Naive thymus-derived CD8-positive, alpha-beta T cell (primary cell): ENCODE data around the gene TTC9. TPM values are rescaled to one million over a fixed set of nuclear protein-coding genes. Genes with fewer than 3 reads are reported as not detected.

Source experiments
- ATAC-seq, 2 donors: fragments of 150-1000 bp; cut with Tn5 transposase in 1 of 2; sonication (Bioruptor Pico), chemical (Tn5 transposase) in 1 of 2; 1 replicate in 1 of 2; 2 replicates in 1 of 2; pipeline ENCODE4 v1.10.0; 2021; ENCODE audit warnings: mild to moderate bottlenecking in 2 of 2, moderate library complexity in 2 of 2
- POLR2A ChIA-PET: fragments of 350-600 bp; sonication (Branson Sonifier 250); formaldehyde crosslinking; loops from one replicate; lab custom pipeline; 2021; ENCODE audit warnings: antibody characterized with exemption; lab: Charles Lee
- DNase-seq, 10 donors: peaks; one replicate each; pipeline versions ENCODE4 v3.0.0 to v3.0.0-alpha.2; 2020 to 2022
- H3K27ac Mint-ChIP-seq, 10 donors: one replicate each; pipeline ENCODE4 v1.8.0; 2020 to 2022; ENCODE audit warnings: mild to moderate bottlenecking in 10 of 10, mixed read lengths in 10 of 10, moderate library complexity in 4 of 10, inconsistent platforms in 1 of 10
- H3K27me3 Mint-ChIP-seq, 5 donors: one replicate each; pipeline ENCODE4 v1.8.0; 2021 to 2022; ENCODE audit warnings: mixed read lengths in 5 of 5
- H3K36me3 Mint-ChIP-seq, 3 donors: one replicate each; pipeline ENCODE4 v1.8.0; 2020 to 2022; ENCODE audit warnings: mixed read lengths in 3 of 3, mild to moderate bottlenecking in 2 of 3, inconsistent platforms in 1 of 3
- H3K4me1 Mint-ChIP-seq, 4 donors: one replicate each; pipeline ENCODE4 v1.8.0; 2021 to 2022; ENCODE audit warnings: mixed read lengths in 4 of 4
- H3K4me3 Mint-ChIP-seq, 10 donors: one replicate each; pipeline ENCODE4 v1.8.0; 2020 to 2022; ENCODE audit warnings: mild to moderate bottlenecking in 10 of 10, mixed read lengths in 10 of 10, moderate library complexity in 6 of 10, inconsistent platforms in 1 of 10
- H3K9me3 Mint-ChIP-seq, 9 donors: one replicate each; pipeline ENCODE4 v1.8.0; 2020 to 2022; ENCODE audit warnings: mixed read lengths in 9 of 9, mild to moderate bottlenecking in 3 of 9, inconsistent platforms in 1 of 9, moderate library complexity in 1 of 9
- polyA plus RNA-seq, 3 donors: library from polyadenylated mRNA; unstranded; fragments of 300-500 nt; fragmentation: Illumina TruSeq; gene quantifications; one replicate each; pipeline ENCODE4 v1.2.3, GENCODE V29; 2021
- total RNA-seq, 8 experiments: library from RNA in 2 of 8; stranded (reverse) in 2 of 8; gene quantifications; one replicate each; pipeline ENCODE4 v1.2.3 and lab custom pipeline; 2021 to 2026

Gene TTC9
- total and polyA plus RNA-seq, 5 experiments from 2014 or later: 10.2 to 26.5 (median 22.0) TPM

DNA sequence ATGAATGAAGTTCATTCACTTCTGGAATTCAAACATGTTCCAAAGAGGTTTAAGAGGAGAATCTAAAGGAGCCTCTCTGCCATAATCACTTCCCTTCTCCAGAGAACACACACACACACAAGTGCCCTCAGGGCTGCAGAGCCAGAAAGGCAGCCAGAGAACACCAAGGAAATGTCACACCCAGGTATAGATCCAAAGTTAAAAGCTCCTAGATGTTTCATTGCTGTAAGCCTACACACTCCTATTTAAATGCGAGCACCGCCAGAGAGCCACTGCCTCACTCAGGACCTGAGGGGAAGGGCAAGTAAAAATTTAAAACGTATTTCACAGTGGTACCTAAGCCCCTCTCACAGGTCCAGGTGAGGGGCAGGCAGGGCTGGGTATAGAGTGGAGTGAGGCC, 82.4 kb downstream of the TTC9 start:
- Mint-ChIP-seq H3K36me3 (peaks cover 0 to 2% (median 2%) of the 10 kb centered on the region in 3 donors), H3K27ac (peak overlapping the region in 1 of 10 donors; percentile 22), H3K27me3 (no peaks in the 10 kb centered on the region), H3K4me1 (peaks cover 0 to 2% (median 0%) of the 10 kb centered on the region in 4 donors), H3K9me3 (no peaks in the 10 kb centered on the region), H3K4me3 (no peak overlapping the region)
- ATAC-seq (no peak), DNase-seq (no peak)
- POLR2A ChIA-PET: no interaction called here

GRCh38 chr14:70724944-70725343, 83.2 kb downstream of the TTC9 start:
- H3K27ac Mint-ChIP-seq: peak overlapping the region in 1 of 10 donors; percentile 22
- POLR2A ChIA-PET: no interaction called here
- H3K4me3 Mint-ChIP-seq: no peak overlapping the region
- H3K9me3 Mint-ChIP-seq: no peaks in the 10 kb centered on the region
- peaks cover 0 to 8% (median 7%) of the 10 kb centered on the region in 3 donors for H3K36me3 Mint-ChIP-seq
- peaks cover 0 to 2% (median 0%) of the 10 kb centered on the region in 4 donors for H3K4me1 Mint-ChIP-seq
- DNase-seq: no peak
- ATAC-seq: no peak
- no peaks in the 10 kb centered on the region for H3K27me3 Mint-ChIP-seq

Other genes starting within 250 kb of the TTC9 start
- 10 to 100 TPM; 18.6 to 19.9 TPM for gene SYNJ2BP, start 224.8 kb upstream of the TTC9 start, total RNA-seq
- 10 to 100 TPM; 13.2 to 16.6 (median 15.7) TPM for gene SYNJ2BP, start 224.8 kb upstream of the TTC9 start, polyA plus RNA-seq
- gene ADAM21, start 189.7 kb upstream of the TTC9 start, total RNA-seq: under 1 TPM in 1 of 2 experiments, not detected in 1; 0.18 TPM
- gene ADAM21, start 189.7 kb upstream of the TTC9 start, polyA plus RNA-seq: under 1 TPM; 0.08 to 0.56 (median 0.25) TPM
- gene ADAM20, start 106.9 kb upstream of the TTC9 start, total RNA-seq: 1 to 10 TPM in 1 of 2 experiments, under 1 TPM in 1; 0.88 to 1.4 TPM
- not detected for gene ADAM20, start 106.9 kb upstream of the TTC9 start, polyA plus RNA-seq
- gene MED6, start 41.3 kb upstream of the TTC9 start, total RNA-seq: 10 to 100 TPM; 73.8 to 81.8 TPM
- 10 to 100 TPM; 27.4 to 36.0 (median 32.7) TPM for gene MED6, start 41.3 kb upstream of the TTC9 start, polyA plus RNA-seq
- 1 to 10 TPM; 6.8 to 7.8 TPM for gene MAP3K9, start 167.6 kb downstream of the TTC9 start, total RNA-seq
- 1 to 10 TPM in 2 of 3 donors, under 1 TPM in 1; 0.52 to 3.6 (median 1.6) TPM for gene MAP3K9, start 167.6 kb downstream of the TTC9 start, polyA plus RNA-seq